ENCODE measurements around the gene DUS2. TPM values are rescaled to one million over a fixed set of nuclear protein-coding genes. Genes with fewer than 3 reads are reported as not detected.

DUS2 gene
- total RNA-seq, 1 experiment from 2014 or later, result 33.6 TPM

DNA sequence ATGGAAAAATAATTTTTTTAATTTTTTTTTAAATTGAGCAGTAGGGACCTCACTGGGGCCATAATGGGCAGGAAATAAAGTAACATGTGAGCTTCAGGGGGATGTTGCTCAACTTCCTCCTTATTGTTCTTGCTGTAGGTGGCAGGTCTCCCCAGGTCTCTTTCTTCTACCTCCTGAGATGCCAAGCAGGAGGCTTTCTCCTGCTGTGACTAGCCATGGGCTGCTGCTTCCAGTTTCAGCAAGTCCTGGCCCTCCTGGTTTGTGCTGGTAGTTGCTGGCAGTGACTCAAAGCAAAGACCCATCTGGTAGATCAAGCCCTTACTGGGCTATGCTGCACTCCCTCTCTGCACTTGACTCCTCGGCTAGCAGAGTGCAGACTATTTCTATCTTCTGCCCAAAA is 9.6 kb upstream of the DUS2 start:
- Histone ChIP-seq H3K4me3 (ENCODE audit: low read depth, low read length) (no peak overlapping the region), H3K9me3 (no peaks in the 10 kb centered on the region), H3K36me3 (ENCODE audit: control insufficient read depth, insufficient read depth, low read length) (no peaks in the 10 kb centered on the region), H3K4me1 (no peaks in the 10 kb centered on the region), H3K27me3 (replicated peaks; ENCODE audit: control insufficient read depth, insufficient read depth, low read length) (no peaks in the 10 kb centered on the region)
- H3K27me3 Mint-ChIP-seq (ENCODE audit: insufficient read depth, unreplicated experiment), result peaks cover 6% of the 10 kb centered on the region
- POLR2A ChIA-PET, result no interaction called here
- CTCF ChIA-PET, result no interaction called here
- H3K27ac Mint-ChIP-seq (ENCODE audit: unreplicated experiment), result no peak overlapping the region
- TF ChIP-seq CTCF (IDR thresholded peaks at IDR 0.05; ENCODE audit: insufficient read depth in 1 of 2, low read depth in 1 of 2, low read length in 1 of 2, severe bottlenecking in 1 of 2, unreplicated experiment in 1 of 2), result no peak
- H3K36me3 Mint-ChIP-seq (ENCODE audit: insufficient read depth, unreplicated experiment), result no peaks in the 10 kb centered on the region
- H3K4me1 Mint-ChIP-seq (ENCODE audit: low read depth, unreplicated experiment), result no peaks in the 10 kb centered on the region
- no peak overlapping the region for H3K4me3 Mint-ChIP-seq (ENCODE audit: unreplicated experiment)
- no peak for DNase-seq
- no TSS peak for BruUV-seq (replicated peaks)
- no peaks in the 10 kb centered on the region for H3K9me3 Mint-ChIP-seq (ENCODE audit: unreplicated experiment)
- intact Hi-C loops (cut with micrococcal nuclease; ENCODE audit: unreplicated experiment), result no loop called here

DNA sequence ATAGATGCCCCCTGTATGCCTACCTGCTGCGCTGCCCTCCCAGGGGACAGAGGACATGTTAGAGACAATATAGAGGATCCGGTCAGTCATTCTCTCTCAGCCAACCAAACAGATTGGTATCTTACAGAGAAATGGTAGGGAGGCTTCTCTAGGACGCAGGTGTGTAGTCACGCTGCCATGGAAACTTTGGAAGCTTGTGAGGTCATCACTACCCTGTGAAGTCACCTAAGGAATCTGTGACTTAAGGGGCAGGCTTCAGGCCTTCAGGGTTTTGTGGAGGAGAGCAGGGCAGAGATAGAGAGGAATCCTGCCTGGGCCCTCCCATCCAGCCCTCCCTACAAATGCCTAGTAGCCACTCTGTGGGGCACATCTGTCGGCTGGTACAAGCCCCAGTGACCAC is 7.4 kb upstream of the DUS2 start, which contains the start of gene DPEP2NB:
Gene DPEP2NB (minus strand): TSS at position 231 of the 400 bp plus-strand sequence. CDS start 141 bp downstream, at position 90.
- Mint-ChIP-seq H3K4me3 (ENCODE audit: unreplicated experiment) (no peak within 1 kb of the TSS), H3K36me3 (ENCODE audit: insufficient read depth, unreplicated experiment) (peaks cover 6% of the 10 kb centered on the region), H3K9me3 (ENCODE audit: unreplicated experiment) (no peaks in the 10 kb centered on the region), H3K27me3 (ENCODE audit: insufficient read depth, unreplicated experiment) (peaks cover 3% of the 10 kb centered on the region), H3K4me1 (ENCODE audit: low read depth, unreplicated experiment) (peaks cover 8% of the 10 kb centered on the region), H3K27ac (ENCODE audit: unreplicated experiment) (no peak within 1 kb of the TSS)
- no peaks in the 10 kb centered on the region for H3K9me3 ChIP-seq
- POLR2A ChIA-PET, result no interaction called here
- CTCF ChIA-PET, result interaction anchor here (1.1 kb wide), 1 partner anchor 312 kb away, joined by 3 read pairs; no protein-coding TSS in a partner anchor
- no peak for TF ChIP-seq CTCF (IDR thresholded peaks at IDR 0.05; ENCODE audit: insufficient read depth in 1 of 2, low read depth in 1 of 2, low read length in 1 of 2, severe bottlenecking in 1 of 2, unreplicated experiment in 1 of 2)
- no peaks in the 10 kb centered on the region for H3K4me1 ChIP-seq
- intact Hi-C loops (cut with micrococcal nuclease; ENCODE audit: unreplicated experiment), result no loop called here
- no peak within 1 kb of the TSS for H3K4me3 ChIP-seq (ENCODE audit: low read depth, low read length)
- BruUV-seq (replicated peaks), result no TSS peak
- no peaks in the 10 kb centered on the region for H3K27me3 ChIP-seq (replicated peaks; ENCODE audit: control insufficient read depth, insufficient read depth, low read length)
- no peaks in the 10 kb centered on the region for H3K36me3 ChIP-seq (ENCODE audit: control insufficient read depth, insufficient read depth, low read length)
- DNase-seq, result no peak

DNA sequence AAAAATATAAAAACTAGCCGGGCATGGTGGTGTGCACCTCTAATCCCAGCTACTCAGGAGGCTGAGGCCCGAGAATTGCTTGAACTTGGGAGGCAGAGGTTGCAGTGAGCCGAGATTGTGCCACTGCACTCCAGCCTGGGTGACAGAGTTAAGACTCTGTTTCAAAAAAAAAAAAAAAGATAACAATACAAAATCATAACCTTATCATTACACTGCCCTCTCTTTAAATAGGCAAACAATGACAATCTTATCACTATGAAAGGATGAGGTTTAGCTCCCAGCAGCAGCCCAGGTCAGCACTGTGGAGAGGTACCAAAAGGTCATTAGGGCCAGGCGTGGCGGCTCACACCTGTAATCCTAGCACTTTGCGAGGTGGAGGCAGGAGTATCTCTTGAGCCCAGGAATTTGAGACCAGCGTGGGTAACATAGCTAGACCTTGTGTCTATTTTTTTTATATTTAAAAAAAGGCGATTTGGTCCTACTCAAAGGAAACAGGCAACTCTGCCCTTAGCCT is 3.9 kb upstream of the DUS2 start:
- H3K4me1 Mint-ChIP-seq (ENCODE audit: low read depth, unreplicated experiment), result peaks cover 8% of the 10 kb centered on the region
- no peak overlapping the region for H3K4me3 ChIP-seq (ENCODE audit: low read depth, low read length)
- no peaks in the 10 kb centered on the region for H3K9me3 Mint-ChIP-seq (ENCODE audit: unreplicated experiment)
- H3K27ac Mint-ChIP-seq (ENCODE audit: unreplicated experiment), result no peak overlapping the region
- peaks cover 30% of the 10 kb centered on the region for H3K36me3 Mint-ChIP-seq (ENCODE audit: insufficient read depth, unreplicated experiment)
- POLR2A ChIA-PET, result interaction anchor here (0.6 to 0.7 kb wide), 2 partner anchors 54 to 113 kb away, joined by 3 to 6 read pairs; no protein-coding TSS in a partner anchor
- BruUV-seq (replicated peaks), result no TSS peak
- no peaks in the 10 kb centered on the region; the same call in 1 of the 2 replicates for H3K36me3 ChIP-seq (ENCODE audit: control insufficient read depth, insufficient read depth, low read length)
- H3K4me3 Mint-ChIP-seq (ENCODE audit: unreplicated experiment), result no peak overlapping the region
- TF ChIP-seq CTCF (IDR thresholded peaks at IDR 0.05; ENCODE audit: insufficient read depth in 1 of 2, low read depth in 1 of 2, low read length in 1 of 2, severe bottlenecking in 1 of 2, unreplicated experiment in 1 of 2), result no peak
- no peak for DNase-seq
- H3K4me1 ChIP-seq, result no peaks in the 10 kb centered on the region; the same call in 1 of the 2 replicates
- H3K27me3 Mint-ChIP-seq (ENCODE audit: insufficient read depth, unreplicated experiment), result no peaks in the 10 kb centered on the region
- CTCF ChIA-PET, result interaction anchor here (0.6 kb wide), 1 partner anchor 128 kb away, joined by 4 read pairs; no protein-coding TSS in a partner anchor
- H3K9me3 ChIP-seq, result no peaks in the 10 kb centered on the region
- intact Hi-C loops (cut with micrococcal nuclease; ENCODE audit: unreplicated experiment), result no loop called here
- H3K27me3 ChIP-seq (replicated peaks; ENCODE audit: control insufficient read depth, insufficient read depth, low read length), result no peaks in the 10 kb centered on the region

Data from Caco-2 (cell line).